ENCODE measurements around the gene RSPH10B2. TPM values are rescaled to one million over a fixed set of nuclear protein-coding genes. Genes with fewer than 3 reads are reported as not detected.
"Not testable (repeated sequence)": the region's sequence is repeated elsewhere in the genome, so short reads cannot be mapped to it uniquely, and the experiment has no call there.

RSPH10B2 gene
- total RNA-seq, 1 experiment from 2014 or later, result 0.33 TPM

- DNase-seq; H3K9me3 ChIP-seq (ENCODE audit: control insufficient read depth, low read depth, low read length); H3K14ac ChIP-seq (ENCODE audit: insufficient read depth, low read length); H4K91ac ChIP-seq (ENCODE audit: insufficient read length, low read depth, low read length); H3K23ac ChIP-seq (ENCODE audit: insufficient read length, low read depth, low read length); H3K36me3 Mint-ChIP-seq (ENCODE audit: insufficient read depth in 1 of 3, low read depth in 3 of 3); H3K79me1 ChIP-seq (ENCODE audit: insufficient read depth, low read depth, low read length, poor library complexity, severe bottlenecking); H3K9me3 Mint-ChIP-seq; H3K4me2 ChIP-seq (ENCODE audit: insufficient read depth, insufficient read length, low read length); H3K27me3 ChIP-seq (ENCODE audit: insufficient read depth, low read length); H3K9ac ChIP-seq (ENCODE audit: extremely low read depth, insufficient read length, low read length); H2BK15ac ChIP-seq (ENCODE audit: low read depth, low read length); H3K27ac Mint-ChIP-seq; H3K4me1 Mint-ChIP-seq; H3K18ac ChIP-seq (ENCODE audit: insufficient read length, low read depth, low read length); H4K5ac ChIP-seq (ENCODE audit: insufficient read length, low read depth, low read length); H3K4me3 Mint-ChIP-seq; H3K56ac ChIP-seq (ENCODE audit: insufficient read length, low read depth, low read length); H3K23me2 ChIP-seq (ENCODE audit: insufficient read length, low read depth, low read length, poor library complexity, severe bottlenecking); H3K27ac ChIP-seq (ENCODE audit: insufficient read length, low read depth, low read length); H3K4ac ChIP-seq (ENCODE audit: low read depth, low read length); H2BK20ac ChIP-seq (ENCODE audit: low read depth, low read length, poor library complexity, severe bottlenecking); H2BK120ac ChIP-seq (ENCODE audit: low read depth, low read length, poor library complexity, severe bottlenecking); H2AK5ac ChIP-seq (ENCODE audit: insufficient read length, low read length); H3K79me2 ChIP-seq (ENCODE audit: insufficient read depth, low read length); H2BK12ac ChIP-seq (ENCODE audit: insufficient read length, low read depth, low read length); H2BK5ac ChIP-seq (ENCODE audit: insufficient read length, low read length); H4K8ac ChIP-seq (replicated peaks; ENCODE audit: insufficient read length, low read depth, low read length); H2AFZ ChIP-seq (ENCODE audit: low read length); H4K20me1 ChIP-seq (ENCODE audit: control insufficient read depth, insufficient read depth, insufficient read length); H3T11ph ChIP-seq (ENCODE audit: low read length); H3K4me1 ChIP-seq (ENCODE audit: insufficient read depth, low read length): not testable (repeated sequence)
- WGBS (ENCODE audit: extremely low coverage, insufficient read length, low lambda C conversion rate), result no CpG with 5 or more reads among the region's 5 CpGs
- peaks cover 22% of the 10 kb centered on the region for H3K27me3 Mint-ChIP-seq (ENCODE audit: low read depth)
These were observed 75.7 kb downstream of the RSPH10B2 start for GRCh38 chr7:6829616-6830015.

- H3K27ac Mint-ChIP-seq; H3K18ac ChIP-seq (ENCODE audit: insufficient read length, low read depth, low read length); H3K27ac ChIP-seq (ENCODE audit: insufficient read length, low read depth, low read length); H3K14ac ChIP-seq (ENCODE audit: insufficient read depth, low read length); H3K9me3 ChIP-seq (ENCODE audit: control insufficient read depth, low read depth, low read length); H3K4ac ChIP-seq (ENCODE audit: low read depth, low read length); H3K4me1 Mint-ChIP-seq; H3K79me2 ChIP-seq (ENCODE audit: insufficient read depth, low read length); H4K20me1 ChIP-seq (ENCODE audit: control insufficient read depth, insufficient read depth, insufficient read length); H2AFZ ChIP-seq (ENCODE audit: low read length); H3K9ac ChIP-seq (ENCODE audit: extremely low read depth, insufficient read length, low read length); H3K79me1 ChIP-seq (ENCODE audit: insufficient read depth, low read depth, low read length, poor library complexity, severe bottlenecking); H2AK5ac ChIP-seq (ENCODE audit: insufficient read length, low read length); H3K36me3 Mint-ChIP-seq (ENCODE audit: insufficient read depth in 1 of 3, low read depth in 3 of 3); H4K5ac ChIP-seq (ENCODE audit: insufficient read length, low read depth, low read length); H3K4me1 ChIP-seq (ENCODE audit: insufficient read depth, low read length); H3K9me3 Mint-ChIP-seq; H2BK120ac ChIP-seq (ENCODE audit: low read depth, low read length, poor library complexity, severe bottlenecking); H3K27me3 ChIP-seq (ENCODE audit: insufficient read depth, low read length); H3K56ac ChIP-seq (ENCODE audit: insufficient read length, low read depth, low read length); H3T11ph ChIP-seq (ENCODE audit: low read length); H3K23ac ChIP-seq (ENCODE audit: insufficient read length, low read depth, low read length); H3K4me3 Mint-ChIP-seq; H2BK12ac ChIP-seq (ENCODE audit: insufficient read length, low read depth, low read length); H2BK5ac ChIP-seq (ENCODE audit: insufficient read length, low read length); H3K4me2 ChIP-seq (ENCODE audit: insufficient read depth, insufficient read length, low read length); H2BK15ac ChIP-seq (ENCODE audit: low read depth, low read length); H4K8ac ChIP-seq (replicated peaks; ENCODE audit: insufficient read length, low read depth, low read length); H3K23me2 ChIP-seq (ENCODE audit: insufficient read length, low read depth, low read length, poor library complexity, severe bottlenecking); H4K91ac ChIP-seq (ENCODE audit: insufficient read length, low read depth, low read length); DNase-seq; H2BK20ac ChIP-seq (ENCODE audit: low read depth, low read length, poor library complexity, severe bottlenecking): not testable (repeated sequence)
- no CpG with 5 or more reads among the region's 6 CpGs for WGBS (ENCODE audit: extremely low coverage, insufficient read length, low lambda C conversion rate)
- peaks cover 26% of the 10 kb centered on the region for H3K27me3 Mint-ChIP-seq (ENCODE audit: low read depth)
These were observed 76.1 kb downstream of the RSPH10B2 start for GRCh38 chr7:6830026-6830425.

Measured in H9 (cell line).